ENCODE data around the gene CXXC5.

- TF ChIP-seq, protein P1, sequence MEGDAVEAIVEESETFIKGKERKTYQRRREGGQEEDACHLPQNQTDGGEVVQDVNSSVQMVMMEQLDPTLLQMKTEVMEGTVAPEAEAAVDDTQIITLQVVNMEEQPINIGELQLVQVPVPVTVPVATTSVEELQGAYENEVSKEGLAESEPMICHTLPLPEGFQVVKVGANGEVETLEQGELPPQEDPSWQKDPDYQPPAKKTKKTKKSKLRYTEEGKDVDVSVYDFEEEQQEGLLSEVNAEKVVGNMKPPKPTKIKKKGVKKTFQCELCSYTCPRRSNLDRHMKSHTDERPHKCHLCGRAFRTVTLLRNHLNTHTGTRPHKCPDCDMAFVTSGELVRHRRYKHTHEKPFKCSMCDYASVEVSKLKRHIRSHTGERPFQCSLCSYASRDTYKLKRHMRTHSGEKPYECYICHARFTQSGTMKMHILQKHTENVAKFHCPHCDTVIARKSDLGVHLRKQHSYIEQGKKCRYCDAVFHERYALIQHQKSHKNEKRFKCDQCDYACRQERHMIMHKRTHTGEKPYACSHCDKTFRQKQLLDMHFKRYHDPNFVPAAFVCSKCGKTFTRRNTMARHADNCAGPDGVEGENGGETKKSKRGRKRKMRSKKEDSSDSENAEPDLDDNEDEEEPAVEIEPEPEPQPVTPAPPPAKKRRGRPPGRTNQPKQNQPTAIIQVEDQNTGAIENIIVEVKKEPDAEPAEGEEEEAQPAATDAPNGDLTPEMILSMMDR (conservative IDR thresholded peaks at IDR 0.05; ENCODE audit: low read length) = peak; percentile 62
- TF ChIP-seq EZH2phosphoT487 (IDR thresholded peaks at IDR 0.05; ENCODE audit: borderline replicate concordance, low read depth, low read length) = no peak
These were observed 37.0 kb downstream of the CXXC5 start for GRCh38 chr5:139684881-139685749.
